ENCODE measurements around the gene CFAP92.
"Not testable (repeated sequence)": the region's sequence is repeated elsewhere in the genome, so short reads cannot be mapped to it uniquely, and the experiment has no call there.

The CFAP92 gene

DNA sequence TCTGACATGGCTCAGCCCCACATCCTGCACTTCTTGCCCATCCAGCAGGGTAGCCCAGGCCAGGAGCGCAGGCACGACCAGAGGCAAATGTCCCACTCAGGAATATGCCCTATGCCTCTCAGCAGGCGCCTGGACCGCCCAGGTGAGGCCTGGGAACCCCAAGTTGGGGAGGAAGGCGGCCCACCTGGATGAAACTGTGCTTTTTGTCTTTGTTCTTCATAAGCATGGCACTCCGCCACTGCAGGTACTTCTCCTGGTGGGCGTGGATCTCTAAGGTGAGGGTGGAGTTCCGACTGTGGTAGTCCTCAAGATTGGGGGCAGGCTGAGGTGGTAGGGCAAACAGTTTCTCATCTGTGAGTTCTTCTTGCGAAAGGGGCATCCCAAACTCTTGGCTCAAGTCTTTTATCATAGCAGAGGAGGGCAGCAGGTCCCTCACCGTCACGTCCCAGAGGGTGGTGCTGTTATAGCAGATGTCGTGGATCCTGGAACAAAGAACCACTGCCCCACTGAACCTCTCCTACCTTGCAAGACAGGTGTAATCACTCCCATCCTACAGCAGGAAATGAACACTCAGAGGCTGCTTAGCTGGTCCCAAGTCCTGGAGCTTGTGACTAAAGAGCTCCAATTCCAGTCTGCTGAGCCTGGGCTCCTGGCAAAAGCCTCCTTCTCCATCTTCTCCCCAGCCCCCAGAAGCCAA, 61.2 kb downstream of the CFAP92 start:
- DNase-seq, result no peak

DNA sequence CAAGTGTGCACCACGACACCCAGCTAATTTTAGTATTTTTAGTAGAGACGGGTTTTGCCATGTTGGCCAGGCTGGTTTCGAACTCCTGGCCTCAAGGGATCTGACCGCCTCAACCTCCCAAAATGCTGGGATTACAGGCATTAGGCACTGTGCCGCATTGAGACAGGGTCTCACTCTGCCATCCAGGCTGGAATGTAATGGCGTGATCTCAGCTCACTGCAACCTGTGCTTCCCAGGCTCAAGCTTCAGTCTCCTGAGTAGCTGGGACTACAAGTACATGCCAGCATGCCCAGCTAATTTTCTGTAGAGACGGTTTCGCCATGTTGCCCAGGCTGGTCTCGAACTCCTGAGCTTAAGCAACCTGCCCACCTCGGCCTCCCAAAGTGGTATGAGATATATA, 62.8 kb downstream of the CFAP92 start:
- DNase-seq, result no peak

DNA sequence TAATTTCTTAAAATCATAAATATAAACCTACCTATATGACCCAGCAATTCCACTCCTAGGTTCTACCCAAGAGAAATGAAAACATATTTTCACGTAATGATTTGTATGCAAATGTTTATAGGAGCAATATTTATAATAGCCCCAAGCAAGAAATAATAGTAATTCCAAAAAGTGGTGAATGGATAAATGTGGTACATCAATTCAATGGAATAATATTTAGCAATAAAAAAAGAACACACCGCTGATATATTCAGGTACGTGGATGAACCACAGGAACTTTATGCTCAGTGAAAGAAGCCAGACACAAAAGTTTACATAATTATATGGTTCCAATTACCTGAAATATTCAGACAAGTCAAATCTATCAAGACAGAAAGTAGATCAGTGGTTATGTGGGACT, 64.5 kb downstream of the CFAP92 start:
- DNase-seq, result no peak

DNA sequence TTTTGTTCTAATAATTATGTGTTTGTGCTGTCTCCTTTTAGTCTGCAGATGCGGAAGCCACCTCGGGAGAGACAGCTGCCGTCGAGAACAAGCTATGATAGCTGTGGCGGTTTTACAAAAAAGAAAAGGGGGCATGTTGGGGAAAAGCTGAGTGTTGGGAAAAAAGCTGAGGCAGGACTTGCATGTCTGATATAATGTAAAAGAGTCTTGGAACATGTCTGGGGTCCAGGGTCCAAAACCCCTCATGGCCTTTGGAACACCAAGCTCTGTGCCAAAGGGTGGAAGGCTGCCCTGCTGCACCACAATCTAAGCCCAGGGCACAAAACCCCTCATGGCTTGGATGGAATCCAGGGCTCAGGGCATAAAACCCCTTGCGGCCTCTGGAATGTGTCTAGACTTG, 69.9 kb downstream of the CFAP92 start:
- DNase-seq, result not testable (repeated sequence)

DNA sequence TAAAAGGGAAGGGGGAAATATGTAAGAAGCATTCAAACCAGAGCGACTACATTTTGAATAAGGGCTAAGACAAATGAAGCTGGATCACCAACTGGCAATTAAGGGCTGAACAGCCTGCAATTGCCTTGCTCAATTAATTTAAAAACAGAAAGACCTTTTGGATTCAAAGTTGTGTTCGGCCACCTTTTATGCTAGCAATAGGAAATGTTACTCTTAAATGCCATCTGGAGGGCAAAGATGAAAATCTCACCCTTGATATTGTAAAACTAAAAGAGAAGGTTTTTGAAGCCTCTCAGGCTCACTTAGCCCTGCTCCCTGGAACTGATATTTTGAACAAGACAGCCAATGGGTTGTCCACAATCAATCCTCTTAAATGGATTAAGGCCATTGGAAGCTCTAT, 70.3 kb downstream of the CFAP92 start:
- no peak for DNase-seq

DNA sequence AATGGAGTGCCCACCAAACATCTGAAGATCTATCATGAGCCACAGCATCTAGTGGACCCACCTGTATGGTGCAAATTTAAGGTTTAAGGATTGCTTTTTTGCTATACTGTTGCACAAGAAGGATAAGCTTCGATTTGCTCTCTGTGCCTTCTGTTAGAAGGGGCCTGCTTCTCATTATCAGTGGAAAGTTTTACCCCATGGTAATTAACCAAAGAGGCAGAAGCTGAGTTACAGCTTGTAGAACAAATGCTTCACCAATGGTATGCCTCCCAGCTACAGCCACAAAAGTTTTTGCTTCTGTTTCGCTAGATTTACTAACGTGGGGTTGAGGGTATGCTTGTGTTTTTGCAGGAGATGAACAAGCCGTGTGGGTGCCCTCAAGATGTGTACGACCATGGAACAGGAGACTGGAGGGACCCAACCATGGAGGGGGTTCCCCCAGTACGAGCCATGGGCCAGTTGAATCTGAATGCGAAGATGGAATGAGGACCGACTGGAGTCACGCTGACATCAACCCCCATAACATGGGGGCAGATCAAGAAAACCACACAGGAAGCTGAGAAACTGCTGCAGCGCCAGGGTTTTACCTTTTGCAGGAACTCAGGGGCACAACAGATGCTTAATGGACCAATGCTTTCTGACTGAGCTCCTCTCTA, 70.9 kb downstream of the CFAP92 start:
- no peak for DNase-seq

DNA sequence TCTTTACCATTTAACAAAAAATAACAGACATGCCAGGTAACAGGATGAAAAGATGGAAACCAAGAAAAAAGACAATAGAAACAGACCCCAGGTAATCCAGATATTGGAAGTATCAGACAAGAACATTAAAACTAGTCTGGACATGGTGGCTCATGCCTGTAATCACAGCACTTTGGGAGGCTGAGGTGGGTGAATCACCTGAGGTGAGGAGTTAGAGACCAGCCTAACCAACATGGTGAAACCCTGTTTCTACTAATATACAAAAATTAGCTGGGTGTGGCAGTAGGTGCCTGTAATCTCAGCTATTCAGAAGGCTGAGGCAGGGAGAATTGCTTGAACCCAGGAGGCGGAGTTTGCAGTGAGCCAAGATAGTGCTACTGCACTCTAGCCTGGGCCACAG, 73.9 kb downstream of the CFAP92 start:
- DNase-seq, result no peak

DNA sequence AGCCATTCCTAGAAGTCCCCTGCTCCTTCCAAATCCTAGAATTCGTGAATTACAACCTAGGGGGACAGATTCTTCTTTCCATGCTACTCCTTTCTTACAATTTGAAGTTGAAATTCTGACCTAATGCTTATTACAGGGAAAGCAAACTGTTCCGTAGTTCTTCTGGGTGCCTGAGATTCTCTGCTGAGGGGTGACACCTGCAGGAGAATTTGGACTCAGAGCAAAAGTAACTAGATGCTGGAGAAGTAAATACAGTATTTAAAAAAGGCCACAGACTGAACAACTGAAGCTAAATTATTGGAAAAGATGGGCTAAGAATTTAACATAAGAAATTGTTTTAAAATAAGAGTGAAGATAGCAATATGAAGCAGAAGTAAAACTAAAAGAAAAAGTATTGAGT, 76.6 kb downstream of the CFAP92 start:
- no peak for DNase-seq

DNA sequence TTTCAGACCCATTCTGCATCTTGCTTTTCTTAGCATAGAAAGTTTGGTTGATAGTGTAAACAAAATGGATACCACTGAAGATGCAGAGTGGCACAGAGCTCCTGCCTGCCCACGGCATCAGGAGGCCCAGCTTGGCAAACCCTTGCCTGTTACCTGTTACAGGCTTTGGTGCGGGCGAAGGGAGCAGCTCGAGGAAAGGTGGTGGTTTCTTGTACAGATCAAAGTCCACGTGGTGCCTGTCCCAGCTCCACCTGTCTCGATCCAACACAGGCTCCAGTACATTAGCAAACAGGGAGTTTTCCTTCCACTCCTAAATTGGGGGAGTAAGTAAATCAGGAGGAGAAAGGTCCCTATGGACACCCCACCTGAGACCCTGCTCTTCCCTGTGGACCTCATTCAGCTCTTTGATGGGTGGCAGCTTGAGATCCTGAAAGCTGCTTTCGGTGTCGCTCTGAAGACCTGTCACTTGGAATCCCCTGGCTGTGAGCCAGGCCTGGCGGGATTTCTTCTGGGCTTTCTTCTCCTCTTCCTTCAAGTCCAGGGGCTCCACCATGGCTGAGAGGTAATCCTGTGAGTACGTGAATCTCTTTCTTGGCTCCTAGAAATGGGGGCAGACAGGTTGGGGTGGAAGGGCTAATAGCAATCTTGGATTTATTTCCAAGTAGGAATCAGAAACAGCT, 78.8 kb downstream of the CFAP92 start:
- DNase-seq, result no peak

DNA sequence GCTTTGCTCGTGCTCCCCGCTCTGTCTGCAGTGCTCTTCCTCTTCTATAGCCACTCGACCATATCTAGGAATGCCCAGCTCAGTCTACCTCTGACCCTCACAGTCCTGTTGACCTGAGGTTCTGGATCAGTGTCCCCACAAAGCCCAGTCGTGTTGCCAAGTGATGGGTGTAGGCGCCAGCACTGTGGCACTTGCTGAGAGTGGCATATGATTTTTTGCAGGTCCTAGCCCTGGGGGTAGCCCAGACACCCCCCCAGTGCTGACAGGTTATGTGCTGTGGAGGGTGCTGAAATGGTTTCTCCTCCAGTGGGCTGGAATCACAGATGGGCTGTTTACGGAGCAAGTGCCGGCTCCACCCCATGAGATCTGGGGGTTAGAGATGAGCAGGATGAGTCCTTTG, 82.0 kb downstream of the CFAP92 start:
- DNase-seq, result no peak

DNA sequence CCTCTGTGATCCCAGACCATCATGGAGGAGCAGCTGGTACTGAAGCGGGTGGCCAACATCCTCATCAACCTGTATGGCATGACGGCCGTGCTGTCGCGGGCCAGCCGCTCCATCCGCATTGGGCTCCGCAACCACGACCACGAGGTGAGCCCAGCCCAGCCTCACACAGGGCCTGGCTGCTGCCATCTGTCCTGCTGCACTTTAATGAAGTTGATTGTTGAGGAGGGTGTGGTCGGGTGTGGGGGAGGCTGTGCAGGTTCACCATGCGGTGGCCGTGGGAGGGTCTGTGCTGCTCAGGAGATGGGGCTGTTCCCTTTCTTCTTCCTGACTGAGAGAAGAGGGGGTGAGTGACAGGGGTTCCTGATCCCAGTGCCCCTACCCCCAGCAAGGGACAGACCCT, 83.9 kb downstream of the CFAP92 start:
- no peak for DNase-seq

DNA sequence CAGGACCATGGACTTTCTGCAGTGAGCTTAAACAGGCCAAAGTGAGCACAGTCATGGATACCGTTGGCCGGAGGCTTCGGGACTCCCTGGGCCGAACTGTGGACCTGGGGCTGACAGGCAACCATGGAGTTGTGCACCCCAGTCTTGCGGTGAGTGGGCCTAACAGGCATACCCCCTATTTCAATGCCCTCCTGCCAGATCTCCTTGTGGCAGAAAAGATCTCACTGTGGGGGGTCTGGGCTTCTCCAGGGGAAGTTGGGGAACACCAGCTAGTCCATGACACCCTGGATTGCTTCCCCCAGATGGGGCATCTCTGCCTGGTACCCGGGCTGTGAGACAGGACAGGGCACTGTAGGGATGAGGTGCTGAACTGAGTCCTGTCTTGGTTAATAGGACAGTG, 84.9 kb downstream of the CFAP92 start:
- DNase-seq, result no peak

DNA sequence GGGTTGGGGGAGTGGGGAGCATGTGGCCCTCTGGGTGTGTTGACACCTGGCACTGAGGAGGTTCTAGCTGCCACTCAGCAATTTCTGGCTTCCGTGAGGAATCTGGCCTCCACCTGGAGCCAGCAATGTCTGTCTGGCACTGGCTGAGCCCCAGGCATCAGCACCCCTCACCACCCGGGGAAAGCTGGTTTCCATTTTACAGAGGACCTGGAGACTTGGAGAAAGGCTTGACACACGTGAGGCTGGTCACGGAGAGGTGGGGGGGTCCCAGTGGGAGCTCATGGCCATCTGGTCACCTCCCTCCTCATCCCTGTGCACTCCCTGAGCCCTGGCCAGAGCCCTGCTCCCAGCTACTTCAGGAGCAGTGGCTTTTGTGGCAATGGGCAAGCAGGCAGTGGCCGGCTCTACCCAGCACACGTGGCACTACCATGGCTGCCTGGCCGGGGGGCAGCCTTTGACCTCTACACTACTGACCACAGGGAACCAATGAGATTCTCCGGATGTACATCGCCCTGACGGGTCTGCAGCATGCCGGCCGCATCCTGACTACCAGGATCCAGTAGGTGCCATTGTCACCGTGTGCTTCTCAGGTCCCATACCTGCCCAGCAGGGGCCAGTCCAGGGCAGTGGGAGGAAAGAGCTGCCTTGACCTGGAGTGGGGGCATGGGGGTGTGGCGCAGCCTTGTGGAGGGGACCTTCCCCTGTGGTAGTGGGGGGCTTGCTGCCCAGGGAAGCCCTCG, 86.0 kb downstream of the CFAP92 start:
- no peak for DNase-seq

DNA sequence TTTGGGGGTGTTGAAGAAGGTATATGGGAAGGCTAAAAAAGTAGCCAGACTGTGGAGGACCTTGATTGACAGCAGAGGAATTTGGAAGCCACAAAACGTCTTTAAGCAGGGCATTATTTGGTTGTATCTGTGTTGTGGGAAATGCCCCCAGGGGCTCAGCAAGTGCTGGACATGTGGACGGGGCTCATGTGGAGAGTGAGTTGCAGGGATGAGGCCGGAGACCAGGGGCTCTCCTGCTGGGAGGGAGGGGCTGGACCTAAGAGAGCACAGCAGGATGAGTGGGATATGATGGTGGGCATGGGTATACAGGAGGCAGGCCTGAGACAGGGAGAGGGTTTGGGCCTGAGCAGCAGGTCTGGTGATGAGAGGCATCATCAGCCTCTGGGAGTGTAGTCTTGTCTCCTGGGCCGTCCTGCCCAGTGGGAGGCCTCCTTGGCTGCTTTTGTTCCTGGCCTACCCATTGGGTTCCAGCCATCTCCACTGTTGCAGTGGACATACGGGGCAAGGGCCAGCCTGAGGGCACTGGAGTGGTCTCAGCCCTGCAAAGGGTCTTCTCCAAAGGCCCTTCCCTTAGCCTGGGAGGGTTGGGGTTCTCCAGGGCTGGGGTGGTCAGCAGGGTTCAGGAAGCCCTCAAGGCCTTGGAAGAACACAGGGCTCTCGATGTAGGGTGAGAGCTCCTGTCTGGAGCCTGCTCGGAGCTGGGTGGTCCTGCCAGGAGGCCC, 86.9 kb downstream of the CFAP92 start:
- DNase-seq, result no peak

DNA sequence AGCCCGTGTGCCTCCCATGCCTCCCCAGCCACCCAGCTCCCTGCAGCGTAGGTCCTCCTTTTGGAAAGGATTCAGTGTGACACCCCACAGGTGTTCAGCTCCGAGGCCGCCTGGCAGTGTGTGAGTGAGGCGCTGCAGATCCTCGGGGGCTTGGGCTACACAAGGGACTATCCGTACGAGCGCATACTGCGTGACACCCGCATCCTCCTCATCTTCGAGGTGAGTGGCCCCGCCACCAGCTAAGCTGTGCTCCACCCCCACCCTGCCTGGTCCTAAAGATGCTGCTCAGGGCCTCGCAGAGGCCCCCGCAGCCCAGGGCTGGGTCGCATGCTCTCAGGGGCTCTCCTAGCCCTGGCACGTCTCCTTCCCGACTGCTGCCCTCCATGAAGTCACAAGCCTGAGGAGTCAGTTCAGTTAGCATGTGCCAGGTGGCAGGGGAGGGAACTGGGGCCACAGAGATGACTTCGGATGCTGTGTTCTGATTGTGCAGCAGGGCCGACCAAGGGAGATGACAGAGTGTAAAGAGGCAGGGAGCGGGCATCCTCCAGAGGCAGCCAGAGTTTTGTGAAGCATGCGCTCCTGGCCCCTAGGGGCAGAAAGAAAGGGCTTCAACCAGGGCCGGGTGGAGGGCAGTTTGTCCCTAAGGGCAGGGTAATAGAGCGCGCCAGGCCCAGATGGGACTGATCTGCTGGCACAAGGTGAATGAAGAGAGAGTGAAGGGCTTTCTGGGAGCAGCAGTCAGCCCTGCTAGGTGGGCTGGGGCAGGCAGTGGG, 87.7 kb downstream of the CFAP92 start:
- no peak for DNase-seq

DNA sequence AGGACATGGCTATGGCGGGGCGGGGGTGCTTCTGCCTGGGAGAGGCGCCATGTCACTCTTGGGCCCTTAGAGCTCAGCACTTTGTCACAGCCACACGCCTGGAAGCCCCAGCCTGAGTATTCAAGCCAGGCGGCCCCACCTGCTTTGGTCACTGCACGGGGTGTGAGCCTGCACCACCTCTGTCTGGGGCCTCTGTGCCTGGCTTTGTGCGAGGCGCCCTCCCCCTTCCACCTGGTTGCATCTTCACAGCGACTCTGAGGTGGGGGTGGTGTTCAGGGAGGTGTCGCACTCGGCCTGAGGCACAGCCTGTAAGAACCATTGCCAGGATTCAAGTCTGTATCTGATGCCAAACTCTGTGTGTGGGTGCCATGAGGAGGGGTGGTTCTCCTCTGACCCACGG, 90.4 kb downstream of the CFAP92 start:
- DNase-seq, result no peak

DNA sequence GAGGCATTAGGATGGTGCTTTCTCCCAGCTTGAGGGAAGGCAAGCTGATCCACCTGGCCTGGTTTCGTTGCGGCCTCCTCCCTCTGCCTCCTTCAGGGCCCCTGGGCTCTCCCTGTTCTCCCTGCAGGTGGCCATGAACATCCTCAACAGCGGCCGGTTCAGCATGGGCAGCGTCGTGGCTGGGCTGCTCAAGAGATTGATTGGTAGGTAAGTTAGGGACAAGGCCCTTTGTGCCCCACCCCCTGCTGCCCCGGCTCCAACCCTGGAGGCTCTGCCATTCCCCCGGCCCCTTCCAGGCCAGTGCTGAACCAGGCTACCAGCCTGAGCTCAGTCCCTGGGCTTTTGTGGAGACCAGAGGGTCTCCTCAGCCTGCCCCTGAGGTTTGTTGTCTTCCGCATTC, 91.5 kb downstream of the CFAP92 start:
- no peak for DNase-seq

DNA sequence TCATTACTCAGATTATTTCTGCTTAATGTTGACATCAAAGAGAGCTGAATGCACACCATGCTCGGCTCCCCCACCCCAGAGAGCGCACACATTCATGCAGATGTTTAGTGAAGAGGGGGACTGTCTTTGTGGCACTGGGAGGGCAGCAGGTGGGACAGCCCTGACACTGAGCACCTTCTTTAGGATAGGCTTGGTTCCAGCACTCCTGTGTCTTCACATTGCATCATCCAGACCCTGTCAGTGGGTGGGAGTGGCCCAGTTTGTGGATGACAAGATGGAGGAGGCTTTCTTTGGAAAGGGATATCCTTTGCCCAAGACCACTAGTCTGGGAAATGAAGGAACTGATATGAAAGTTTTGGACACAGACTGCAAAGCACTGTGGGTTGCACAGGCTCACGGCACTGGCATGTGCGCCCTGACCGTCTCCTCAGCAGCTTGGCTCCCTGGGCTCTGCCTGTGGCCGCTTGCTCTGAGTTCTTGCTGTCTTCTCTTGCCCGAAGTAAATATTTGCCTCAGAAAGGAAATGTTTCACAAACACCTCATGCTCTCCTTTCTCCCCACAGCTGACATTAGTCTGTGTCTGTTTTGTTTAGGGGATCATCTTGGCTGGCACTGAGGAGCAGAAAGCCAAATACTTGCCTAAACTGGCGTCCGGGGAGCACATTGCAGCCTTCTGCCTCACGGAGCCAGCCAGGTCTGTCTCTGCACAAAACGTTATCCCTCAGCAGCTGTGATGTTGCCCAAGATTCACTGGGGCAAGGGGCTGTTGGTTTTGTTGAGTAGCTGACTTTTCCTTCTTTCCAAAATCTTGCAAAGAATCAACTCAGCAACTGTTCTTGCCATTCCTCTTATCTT, 97.8 kb downstream of the CFAP92 start:
- no peak for DNase-seq

DNA sequence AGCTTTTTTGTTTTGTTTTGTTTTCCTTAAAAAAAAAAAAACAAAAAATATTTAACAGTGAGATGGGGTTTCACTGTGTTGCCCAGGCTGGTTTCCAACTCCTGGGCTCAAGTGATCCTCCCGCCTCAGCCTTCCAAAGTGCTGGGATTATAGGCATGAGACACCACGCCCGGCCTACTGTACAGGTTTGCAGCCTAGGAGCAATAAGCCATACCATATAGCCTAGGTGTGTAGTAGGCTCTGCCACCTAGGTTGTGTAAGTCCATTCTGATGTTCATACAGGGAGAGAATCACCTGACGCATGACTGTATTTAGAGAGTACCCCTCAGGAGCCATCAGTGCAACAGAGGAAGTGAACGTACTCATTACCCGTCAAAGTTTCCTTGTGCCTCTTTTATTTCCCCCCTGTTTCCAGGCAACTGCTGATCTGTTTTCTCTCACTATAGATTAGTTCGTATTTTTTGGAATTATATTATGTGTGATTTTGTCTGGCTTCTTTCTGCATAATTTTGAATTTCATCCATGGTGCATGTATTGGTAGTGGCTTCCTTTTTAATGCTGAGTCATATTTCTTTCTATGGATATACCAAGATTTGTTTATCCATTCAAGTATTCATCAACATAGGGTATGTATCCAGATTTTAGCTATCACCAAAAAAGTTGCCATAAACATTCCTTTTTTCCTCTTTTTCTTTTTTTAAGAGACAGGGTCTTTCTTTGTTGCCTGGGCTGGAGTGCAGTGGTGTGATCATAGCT, 104.6 kb downstream of the CFAP92 start:
- DNase-seq, result no peak

DNA sequence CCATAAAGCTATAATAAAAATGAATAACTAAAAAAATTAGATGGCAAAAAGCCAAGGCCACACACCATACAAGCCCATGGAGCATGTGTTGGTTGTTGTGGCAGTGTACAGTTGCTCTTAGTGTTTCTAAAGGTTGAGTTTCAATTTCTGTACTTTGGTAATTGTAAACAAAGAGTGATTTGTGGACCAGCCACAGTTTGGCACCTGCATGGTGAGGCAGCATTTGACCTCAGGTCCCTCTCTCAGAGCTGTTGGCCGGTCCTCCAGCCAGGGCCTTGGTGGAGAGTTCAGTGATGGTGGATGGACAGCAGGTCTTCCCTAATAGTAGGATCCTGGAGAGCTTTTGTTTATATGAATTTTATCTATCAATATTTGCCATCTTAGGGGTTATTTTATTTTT, 108.9 kb downstream of the CFAP92 start:
- DNase-seq, result no peak
